ENCODE results near the gene TBL1X. TPM values are rescaled to one million over a fixed set of nuclear protein-coding genes. Genes with fewer than 3 reads are reported as not detected.
"Not testable (repeated sequence)": the region's sequence is repeated elsewhere in the genome, so short reads cannot be mapped to it uniquely, and the experiment has no call there.

TBL1X gene
- total and polyA plus RNA-seq, 2 donors (not counting 1 experiment from before 2014, with no cell fraction given): 8.8 to 65.1 TPM

DNA sequence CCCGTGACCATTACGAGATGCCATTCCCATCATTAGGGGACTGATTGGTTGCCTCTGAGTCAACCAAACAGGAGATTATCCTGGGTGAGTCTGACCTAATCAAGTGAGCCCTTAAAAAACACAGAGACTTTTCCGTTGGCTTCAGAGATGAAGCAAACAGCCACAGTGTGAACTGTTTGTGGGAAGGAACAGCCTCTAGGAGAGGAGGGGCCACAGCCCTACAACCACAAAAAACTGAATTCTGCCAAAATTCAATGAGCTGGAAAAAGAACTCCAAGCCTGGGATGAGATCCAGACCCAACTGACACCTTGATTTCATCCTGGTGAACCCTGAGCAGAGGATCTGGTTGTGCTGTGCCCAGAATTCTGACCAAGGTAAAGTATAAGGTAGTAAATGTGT, 31.3 kb upstream of the TBL1X start:
- H3K4me1 ChIP-seq (ENCODE audit: control insufficient read depth in 2 of 2, insufficient read depth in 2 of 2, low read length in 2 of 2): no peaks in the 10 kb centered on the region
- H3K36me3 ChIP-seq (replicated peaks in 1 of 2; ENCODE audit: control extremely low read depth in 1 of 2, control insufficient read depth in 1 of 2, extremely low read depth in 1 of 2, insufficient read depth in 2 of 2, low read length in 1 of 2): no peaks in the 10 kb centered on the region
- ChIA-PET POLR2A (no interaction called here), CTCF (no interaction called here)
- Mint-ChIP-seq H3K4me3 (no peak overlapping the region), H3K27ac (no peak overlapping the region), H3K4me1 (peaks cover 3% of the 10 kb centered on the region), H3K27me3 (no peaks in the 10 kb centered on the region), H3K9me3 (ENCODE audit: insufficient read depth) (no peaks in the 10 kb centered on the region)
- no peak overlapping the region for H3K4me3 ChIP-seq (ENCODE audit: control extremely low read depth in 1 of 5, extremely low read depth in 1 of 5, insufficient read depth in 1 of 5, low read depth in 2 of 5, low read length in 4 of 5)
- no peak for TF ChIP-seq EZH2 (IDR thresholded peaks at IDR 0.05; ENCODE audit: borderline replicate concordance, insufficient read depth, low read depth, low read length, poor library complexity, severe bottlenecking)
- TF ChIP-seq, protein P1, sequence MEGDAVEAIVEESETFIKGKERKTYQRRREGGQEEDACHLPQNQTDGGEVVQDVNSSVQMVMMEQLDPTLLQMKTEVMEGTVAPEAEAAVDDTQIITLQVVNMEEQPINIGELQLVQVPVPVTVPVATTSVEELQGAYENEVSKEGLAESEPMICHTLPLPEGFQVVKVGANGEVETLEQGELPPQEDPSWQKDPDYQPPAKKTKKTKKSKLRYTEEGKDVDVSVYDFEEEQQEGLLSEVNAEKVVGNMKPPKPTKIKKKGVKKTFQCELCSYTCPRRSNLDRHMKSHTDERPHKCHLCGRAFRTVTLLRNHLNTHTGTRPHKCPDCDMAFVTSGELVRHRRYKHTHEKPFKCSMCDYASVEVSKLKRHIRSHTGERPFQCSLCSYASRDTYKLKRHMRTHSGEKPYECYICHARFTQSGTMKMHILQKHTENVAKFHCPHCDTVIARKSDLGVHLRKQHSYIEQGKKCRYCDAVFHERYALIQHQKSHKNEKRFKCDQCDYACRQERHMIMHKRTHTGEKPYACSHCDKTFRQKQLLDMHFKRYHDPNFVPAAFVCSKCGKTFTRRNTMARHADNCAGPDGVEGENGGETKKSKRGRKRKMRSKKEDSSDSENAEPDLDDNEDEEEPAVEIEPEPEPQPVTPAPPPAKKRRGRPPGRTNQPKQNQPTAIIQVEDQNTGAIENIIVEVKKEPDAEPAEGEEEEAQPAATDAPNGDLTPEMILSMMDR (IDR thresholded peaks at IDR 0.05): no peak
- H3K27ac ChIP-seq (ENCODE audit: low read length in 2 of 2): no peak overlapping the region
- H3K9ac ChIP-seq (ENCODE audit: low read length): no peak overlapping the region
- no peaks in the 10 kb centered on the region for H3K9me3 ChIP-seq (ENCODE audit: control extremely low read depth in 1 of 3, control insufficient read depth in 2 of 3, insufficient read depth in 1 of 3, low read length in 2 of 3)
- no peak overlapping the region for H3K4me2 ChIP-seq (replicated peaks; ENCODE audit: low read depth, low read length, poor library complexity, severe bottlenecking)
- WGBS (ENCODE audit: insufficient coverage): no CpG with 5 or more reads among the region's 3 CpGs
- H2AFZ ChIP-seq (ENCODE audit: insufficient read depth, low read depth, low read length, poor library complexity, severe bottlenecking): no peak overlapping the region
- no peaks in the 10 kb centered on the region for H3K79me2 ChIP-seq (ENCODE audit: control insufficient read depth, insufficient read depth, low read length)
- intact Hi-C loops (cut with micrococcal nuclease): no loop called here
- ATAC-seq (ENCODE audit: low read depth) (no peak), DNase-seq (no peak)
- H3K27me3 ChIP-seq (replicated peaks in 1 of 4; ENCODE audit: control extremely low read depth in 1 of 4, control insufficient read depth in 3 of 4, insufficient read depth in 4 of 4, low read length in 3 of 4): no peaks in the 10 kb centered on the region
- H4K20me1 ChIP-seq (ENCODE audit: control insufficient read depth, insufficient read depth, low read length, poor library complexity, severe bottlenecking): no peaks in the 10 kb centered on the region

DNA sequence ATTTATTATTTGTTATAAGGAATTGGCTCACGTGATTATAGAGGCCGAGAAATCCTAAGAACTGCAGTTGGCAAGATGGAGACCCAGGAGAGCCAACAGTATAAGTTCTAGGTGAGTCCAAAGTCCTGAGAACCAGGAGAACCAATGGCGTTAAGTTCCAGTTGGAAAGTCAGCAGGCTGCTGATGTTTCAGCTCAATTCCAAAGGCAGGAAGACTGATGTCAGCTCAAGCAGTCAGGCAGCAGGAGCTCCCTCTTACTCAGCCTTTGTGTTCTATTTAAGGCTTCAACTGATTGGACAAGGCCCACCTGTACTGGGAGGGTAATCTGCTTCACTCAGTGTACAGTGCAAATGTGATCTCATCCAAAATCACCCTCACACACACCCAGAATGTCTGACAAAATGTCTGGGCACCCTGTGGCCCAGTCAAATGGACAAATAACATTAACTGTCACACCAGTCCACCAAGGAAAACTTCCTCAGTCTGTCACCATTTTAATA, 30.8 kb upstream of the TBL1X start:
- Histone ChIP-seq H3K4me1 (ENCODE audit: control insufficient read depth in 2 of 2, insufficient read depth in 2 of 2, low read length in 2 of 2) (no peaks in the 10 kb centered on the region), H3K79me2 (ENCODE audit: control insufficient read depth, insufficient read depth, low read length) (no peaks in the 10 kb centered on the region), H3K36me3 (replicated peaks in 1 of 2; ENCODE audit: control extremely low read depth in 1 of 2, control insufficient read depth in 1 of 2, extremely low read depth in 1 of 2, insufficient read depth in 2 of 2, low read length in 1 of 2) (no peaks in the 10 kb centered on the region), H3K27ac (ENCODE audit: low read length in 2 of 2) (no peak overlapping the region), H3K4me2 (replicated peaks; ENCODE audit: low read depth, low read length, poor library complexity, severe bottlenecking) (no peak overlapping the region), H3K9ac (ENCODE audit: low read length) (no peak overlapping the region), H4K20me1 (ENCODE audit: control insufficient read depth, insufficient read depth, low read length, poor library complexity, severe bottlenecking) (no peaks in the 10 kb centered on the region), H3K9me3 (ENCODE audit: control extremely low read depth in 1 of 3, control insufficient read depth in 2 of 3, insufficient read depth in 1 of 3, low read length in 2 of 3) (no peaks in the 10 kb centered on the region), H2AFZ (ENCODE audit: insufficient read depth, low read depth, low read length, poor library complexity, severe bottlenecking) (no peak overlapping the region), H3K4me3 (ENCODE audit: control extremely low read depth in 1 of 5, extremely low read depth in 1 of 5, insufficient read depth in 1 of 5, low read depth in 2 of 5, low read length in 4 of 5) (no peak overlapping the region), H3K27me3 (replicated peaks in 1 of 4; ENCODE audit: control extremely low read depth in 1 of 4, control insufficient read depth in 3 of 4, insufficient read depth in 4 of 4, low read length in 3 of 4) (no peaks in the 10 kb centered on the region)
- H3K4me3 Mint-ChIP-seq: no peak overlapping the region
- no peak for DNase-seq
- H3K27ac Mint-ChIP-seq: no peak overlapping the region
- no peak for ATAC-seq (ENCODE audit: low read depth)
- peaks cover 3% of the 10 kb centered on the region for H3K4me1 Mint-ChIP-seq
- intact Hi-C loops (cut with micrococcal nuclease): no loop called here
- ChIA-PET POLR2A (no interaction called here), CTCF (no interaction called here)
- WGBS (ENCODE audit: insufficient coverage): 100% methylated on average over 1 of the region's 3 CpGs
- TF ChIP-seq, protein P1 (IDR thresholded peaks at IDR 0.05): no peak
- no peak for TF ChIP-seq EZH2 (IDR thresholded peaks at IDR 0.05; ENCODE audit: borderline replicate concordance, insufficient read depth, low read depth, low read length, poor library complexity, severe bottlenecking)
- no peaks in the 10 kb centered on the region for H3K9me3 Mint-ChIP-seq (ENCODE audit: insufficient read depth)
- no peaks in the 10 kb centered on the region for H3K27me3 Mint-ChIP-seq

DNA sequence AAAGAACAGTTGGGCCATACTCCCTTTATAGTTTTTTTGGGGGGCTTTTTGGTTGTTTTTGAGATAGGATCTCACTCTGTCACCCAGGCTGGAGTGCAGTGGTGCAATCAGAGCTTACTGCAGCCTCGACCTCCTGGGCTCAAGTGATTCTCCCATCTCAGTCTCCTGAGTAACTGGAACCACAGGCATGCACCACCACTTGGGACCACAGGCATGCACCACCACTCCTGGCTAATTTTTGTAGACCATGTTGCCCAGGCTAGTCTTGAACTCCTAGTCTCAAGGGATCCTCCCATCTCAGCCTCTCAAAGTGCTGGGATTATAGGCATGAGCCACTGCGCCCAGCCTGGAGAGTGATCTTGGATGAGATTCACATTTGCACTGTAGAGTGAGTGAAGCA, 29.8 kb upstream of the TBL1X start:
- H3K4me3 Mint-ChIP-seq; CTCF ChIA-PET; ATAC-seq (ENCODE audit: low read depth); H3K36me3 ChIP-seq (replicated peaks in 1 of 2; ENCODE audit: control extremely low read depth in 1 of 2, control insufficient read depth in 1 of 2, extremely low read depth in 1 of 2, insufficient read depth in 2 of 2, low read length in 1 of 2); H3K4me1 Mint-ChIP-seq; H3K27me3 ChIP-seq (replicated peaks in 1 of 4; ENCODE audit: control extremely low read depth in 1 of 4, control insufficient read depth in 3 of 4, insufficient read depth in 4 of 4, low read length in 3 of 4); POLR2A ChIA-PET; intact Hi-C loops (cut with micrococcal nuclease); H3K79me2 ChIP-seq (ENCODE audit: control insufficient read depth, insufficient read depth, low read length); H3K27me3 Mint-ChIP-seq; DNase-seq; H3K27ac ChIP-seq (ENCODE audit: low read length in 2 of 2); H3K9ac ChIP-seq (ENCODE audit: low read length); H3K27ac Mint-ChIP-seq; H3K9me3 ChIP-seq (ENCODE audit: control extremely low read depth in 1 of 3, control insufficient read depth in 2 of 3, insufficient read depth in 1 of 3, low read length in 2 of 3); H3K4me2 ChIP-seq (replicated peaks; ENCODE audit: low read depth, low read length, poor library complexity, severe bottlenecking); H3K4me1 ChIP-seq (ENCODE audit: control insufficient read depth in 2 of 2, insufficient read depth in 2 of 2, low read length in 2 of 2); H4K20me1 ChIP-seq (ENCODE audit: control insufficient read depth, insufficient read depth, low read length, poor library complexity, severe bottlenecking); H2AFZ ChIP-seq (ENCODE audit: insufficient read depth, low read depth, low read length, poor library complexity, severe bottlenecking); H3K9me3 Mint-ChIP-seq (ENCODE audit: insufficient read depth); H3K4me3 ChIP-seq (ENCODE audit: control extremely low read depth in 1 of 5, extremely low read depth in 1 of 5, insufficient read depth in 1 of 5, low read depth in 2 of 5, low read length in 4 of 5): not testable (repeated sequence)
- WGBS (ENCODE audit: insufficient coverage): no CpG with 5 or more reads among the region's 2 CpGs

Measured in B cell (primary cell).